Measurements from ENCODE around the gene DNAJB9.

The DNAJB9 gene

DNA sequence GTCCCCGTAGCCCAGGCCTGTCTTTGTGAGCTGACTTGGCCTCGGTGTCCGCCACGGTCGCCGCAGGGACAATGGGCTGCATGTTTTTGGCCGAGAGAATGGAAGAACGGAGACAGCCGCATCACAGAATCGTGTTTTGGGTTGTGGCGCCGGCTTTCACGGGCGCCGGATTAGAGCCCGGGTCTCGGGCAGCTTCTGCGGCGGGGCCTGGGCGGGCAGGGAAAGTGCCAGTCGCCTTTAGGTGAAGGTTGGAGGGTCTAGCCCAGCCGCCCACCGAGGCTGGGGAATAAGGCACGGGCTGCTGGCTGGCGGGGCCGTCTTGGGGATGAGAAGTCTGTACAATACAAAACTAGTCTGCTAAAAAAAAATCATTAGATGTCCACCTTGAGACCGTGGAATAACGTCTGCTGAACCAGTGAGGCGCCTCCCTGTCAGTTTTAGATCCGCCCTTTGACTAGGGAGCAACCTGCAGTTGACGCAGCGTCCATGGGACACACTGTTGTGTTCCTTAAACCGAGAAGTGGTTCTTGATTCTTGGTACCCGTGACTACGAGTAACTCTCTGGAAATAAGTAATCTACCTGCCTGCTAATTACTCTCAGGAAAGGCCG lies 577 bp downstream of the DNAJB9 start:
- peak in 1 of 2 experiments; percentile 37 for DNase-seq

GRCh38 chr7:108572480-108572879 lies 2.8 kb downstream of the DNAJB9 start:
- no peak for DNase-seq

- no peak for DNase-seq
Observed at GRCh38 chr7:108575156-108575555, 5.5 kb downstream of the DNAJB9 start.

DNA sequence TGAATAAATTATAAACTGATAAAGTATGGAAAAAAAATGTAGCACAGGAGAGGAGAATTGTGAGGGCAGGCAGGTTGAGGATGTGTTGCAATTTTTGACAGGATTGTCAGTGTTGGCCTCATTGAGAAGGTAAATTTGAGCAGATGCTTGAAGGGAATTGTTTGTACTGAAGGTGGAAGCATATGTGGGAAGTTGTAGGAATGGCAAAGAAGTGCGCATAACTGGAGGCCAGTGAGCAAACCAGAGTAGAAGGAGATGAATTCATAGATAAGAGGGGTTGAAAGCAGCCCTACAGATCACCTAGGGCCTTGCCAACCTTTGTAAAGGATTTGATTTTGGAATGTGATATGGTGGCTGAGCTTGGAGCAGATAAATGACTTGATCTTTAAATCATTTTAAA lies 6.4 kb downstream of the DNAJB9 start:
- no peak for DNase-seq

GRCh38 chr7:108578937-108579336 lies 9.3 kb downstream of the DNAJB9 start:
- DNase-seq, result no peak

DNA sequence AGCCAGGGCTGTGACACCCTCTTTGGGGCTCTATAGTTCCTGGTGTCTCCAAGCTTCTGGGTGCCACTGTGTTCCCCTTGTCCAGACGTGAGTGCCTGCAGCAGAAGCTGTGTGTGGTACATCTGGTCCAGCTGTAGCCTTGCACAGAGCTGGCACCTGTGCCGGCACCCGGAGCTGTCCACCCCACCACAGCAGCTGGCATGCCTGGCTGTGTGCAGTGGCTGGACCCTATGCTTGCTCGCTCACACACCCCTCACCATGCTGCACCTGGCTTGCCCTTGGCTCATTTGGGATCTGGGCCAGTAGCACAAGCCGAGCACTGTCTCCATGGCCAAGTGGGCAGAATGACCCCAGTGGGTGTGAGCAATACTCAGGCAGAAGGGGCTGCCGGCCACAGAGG lies 10.6 kb downstream of the DNAJB9 start:
- DNase-seq, result no peak

DNA sequence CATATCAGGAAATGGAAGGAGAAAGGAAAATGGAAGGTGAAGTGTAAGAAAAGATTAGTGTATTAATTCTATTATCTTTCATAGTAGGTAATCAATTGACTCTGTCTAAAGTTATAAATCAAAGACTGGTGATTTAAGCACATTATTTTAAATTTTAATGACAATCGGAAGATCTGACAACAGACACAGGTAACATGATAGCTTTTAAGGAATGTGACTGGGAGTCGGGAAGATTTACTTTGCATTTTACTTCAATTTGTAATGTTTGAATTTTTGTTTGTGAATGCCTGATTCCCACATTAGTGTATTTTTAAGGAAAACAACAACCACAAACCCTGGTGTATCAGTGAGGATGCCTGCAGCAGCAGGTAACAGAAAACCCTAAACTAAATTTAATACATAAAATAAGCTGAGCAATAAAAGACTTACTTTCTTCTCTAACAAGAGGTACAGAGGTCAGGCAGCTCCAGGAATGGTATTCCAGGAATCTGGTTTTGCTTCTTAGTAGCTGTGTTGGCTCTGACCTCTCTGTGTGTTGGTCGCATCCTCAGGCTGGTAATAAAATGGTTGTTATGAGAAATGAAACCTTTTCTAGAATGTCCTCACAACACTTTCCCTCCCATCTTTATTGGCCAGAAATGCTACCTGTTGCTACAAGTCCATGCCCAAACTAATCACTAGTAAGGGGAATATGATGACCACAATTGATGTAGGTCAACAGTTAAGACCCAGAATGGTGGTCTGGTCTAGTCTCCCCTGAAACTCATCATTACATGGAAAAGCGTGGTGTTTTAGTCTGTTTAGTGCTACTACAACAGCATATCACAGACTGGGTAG lies 12.2 kb downstream of the DNAJB9 start:
- no peak for DNase-seq

- no peak for DNase-seq
Observed at GRCh38 chr7:108584211-108584610, 14.5 kb downstream of the DNAJB9 start.

GRCh38 chr7:108585843-108586242 lies 16.2 kb downstream of the DNAJB9 start:
- DNase-seq, result no peak

- DNase-seq, result no peak
Observed at GRCh38 chr7:108586274-108586710, 16.6 kb downstream of the DNAJB9 start.

DNA sequence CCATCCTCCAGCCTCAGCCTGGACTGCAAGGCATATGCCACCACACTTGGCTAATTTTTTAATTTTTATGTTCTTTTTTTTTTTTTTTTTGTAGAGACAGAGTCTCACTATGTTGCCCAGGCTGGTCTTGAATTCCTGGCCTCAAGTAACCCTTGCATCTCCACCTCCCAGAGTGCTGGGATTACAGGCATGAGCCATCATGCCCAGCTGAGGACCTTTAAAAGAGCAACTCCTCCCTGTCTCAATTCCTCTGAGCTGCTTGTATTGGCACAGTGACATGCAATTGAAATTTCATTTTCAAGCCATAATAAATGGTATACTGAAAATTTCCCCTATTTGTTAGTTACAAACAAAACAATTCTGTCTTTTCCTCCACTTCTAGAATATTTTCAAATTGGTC lies 19.5 kb downstream of the DNAJB9 start:
- DNase-seq, result no peak

GRCh38 chr7:108589874-108590273 lies 20.2 kb downstream of the DNAJB9 start:
- no peak for DNase-seq

GRCh38 chr7:108590606-108591005 lies 20.9 kb downstream of the DNAJB9 start:
- no peak for DNase-seq

GRCh38 chr7:108592646-108593201 lies 23.1 kb downstream of the DNAJB9 start:
- no peak for DNase-seq

GRCh38 chr7:108596560-108596959 lies 26.9 kb downstream of the DNAJB9 start:
- DNase-seq, result no peak

DNA sequence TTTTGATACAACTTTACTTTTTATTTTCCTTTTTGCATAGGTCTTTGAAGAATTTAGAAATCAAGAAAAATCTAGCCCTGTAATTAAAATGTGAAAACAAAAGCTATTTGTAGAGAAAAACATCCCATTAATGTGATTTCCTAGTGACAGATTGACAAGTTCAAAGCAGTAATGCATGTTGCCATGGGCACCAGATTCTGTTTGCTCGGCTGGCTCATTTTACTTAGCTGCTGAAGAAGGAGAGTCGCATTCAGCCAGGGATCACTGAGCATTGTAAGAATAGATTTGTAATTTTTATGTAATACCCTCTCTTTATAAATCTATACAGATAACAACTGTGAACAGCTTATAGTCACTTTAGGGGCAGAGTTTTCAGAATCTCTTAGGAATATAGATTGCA lies 28.5 kb downstream of the DNAJB9 start:
- DNase-seq, result no peak

- DNase-seq, result no peak
Observed at GRCh38 chr7:108598914-108599580, 29.4 kb downstream of the DNAJB9 start.

DNA sequence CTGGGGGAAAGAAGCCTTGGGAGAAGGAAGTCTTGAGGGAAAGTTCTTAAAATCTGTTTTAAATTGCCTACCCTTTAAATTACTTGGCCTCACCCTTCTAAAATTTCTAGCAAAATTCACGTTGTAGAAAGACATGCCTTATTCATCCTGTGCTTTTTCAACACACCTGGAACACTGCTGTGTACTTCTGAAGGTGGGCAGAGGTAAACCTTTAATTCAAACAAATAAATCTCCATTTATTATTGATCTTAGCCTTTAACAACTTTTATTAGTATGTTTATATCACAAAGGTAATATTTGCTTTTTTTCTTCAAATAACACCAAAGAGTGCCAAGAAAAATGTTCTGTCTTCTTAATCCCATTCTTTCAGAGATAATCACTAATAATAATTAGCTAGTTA lies 30.7 kb downstream of the DNAJB9 start:
- no peak for DNase-seq

GRCh38 chr7:108603656-108604306 lies 34.1 kb downstream of the DNAJB9 start:
- no peak for DNase-seq

GRCh38 chr7:108604307-108605077 lies 34.8 kb downstream of the DNAJB9 start:
- DNase-seq, result no peak

DNA sequence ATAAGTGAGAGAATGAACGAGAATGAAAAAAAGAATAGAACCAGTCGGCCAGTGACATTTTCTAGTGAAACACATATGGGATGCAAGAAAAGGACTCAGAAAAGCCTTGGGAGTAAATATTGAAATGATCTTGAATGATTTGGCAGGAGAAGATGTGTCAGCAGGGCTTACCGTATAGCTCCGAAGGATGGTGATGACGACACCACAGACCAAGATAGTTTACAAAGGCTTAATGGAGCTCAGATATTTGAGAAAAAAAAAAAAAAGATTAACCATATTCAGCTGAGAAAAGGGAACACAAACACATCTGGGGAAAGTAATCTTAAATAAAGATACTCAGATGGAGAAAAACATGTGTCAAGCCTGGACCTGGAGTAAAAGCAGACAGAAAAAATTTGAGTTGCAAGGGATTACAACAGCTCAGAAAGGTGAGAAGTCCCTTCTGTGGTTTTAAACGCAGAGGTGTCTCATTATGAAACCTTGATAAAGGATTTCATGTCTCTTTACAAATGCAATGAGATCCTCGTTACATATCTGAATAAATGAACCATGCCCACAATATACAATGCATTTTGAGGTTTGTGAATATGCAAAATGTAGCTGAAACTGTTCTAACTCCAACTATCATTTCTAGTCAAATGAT lies 36.0 kb downstream of the DNAJB9 start:
- no peak for DNase-seq

DNA sequence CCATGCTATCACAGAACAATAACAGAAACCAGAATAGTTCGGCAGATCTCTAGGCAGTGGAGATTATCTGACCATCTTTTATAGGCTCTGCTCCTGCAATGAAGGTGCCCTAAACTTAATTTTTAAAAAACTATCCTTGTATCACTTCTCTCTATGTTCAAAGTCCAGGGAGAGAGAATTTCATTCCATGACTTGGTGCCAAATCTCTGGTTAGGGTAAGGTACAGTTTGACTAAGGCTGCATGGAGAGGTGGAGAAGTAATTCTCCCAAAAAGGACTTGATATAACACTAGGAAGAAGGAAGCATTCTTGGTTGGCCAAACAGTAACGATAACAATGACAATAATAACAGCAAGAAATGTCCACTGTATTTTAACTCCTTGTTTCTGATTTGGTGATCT lies 40.0 kb downstream of the DNAJB9 start:
- DNase-seq, result no peak

Data from NCI-H187 (cell line).